H1 (cell line): ENCODE data around the gene RASSF3.

Source experiments
- CBX8 ChIP-seq: fragments of 300-800, 300-1000 bp; sonication (generic); IDR thresholded peaks from 2 replicates; pipeline ENCODE4 v1.7.1; 2016; ENCODE audit warnings: low read depth, low read length, borderline replicate concordance
- CHD2 ChIP-seq: IDR thresholded peaks from 2 replicates; pipeline ENCODE4 v1.6.1; 2012; ENCODE audit warnings: low read length, improper control_type of control experiment
- CREB1 ChIP-seq: IDR thresholded peaks from 2 replicates; pipeline ENCODE4 v1.6.1; 2012; ENCODE audit warnings: inconsistent platforms
- CTCF ChIP-seq, 3 experiments: IDR thresholded peaks; 1 replicate in 2 of 3; 2 replicates in 1 of 3; pipeline versions ENCODE4 v1.5.1 to v1.6.1; 2011; ENCODE audit warnings: low read length in 3 of 3, mild to moderate bottlenecking in 3 of 3, inconsistent platforms in 2 of 3, low read depth in 1 of 3, moderate library complexity in 1 of 3; ENCODE audit not compliant: insufficient read depth in 1 of 3; ENCODE audit errors: control extremely low read depth in 1 of 3
- EGR1 ChIP-seq: IDR thresholded peaks from 2 replicates; pipeline ENCODE4 v1.6.1; 2011; ENCODE audit warnings: low read depth, low read length, borderline replicate concordance
- EZH2 ChIP-seq: fragments of 200-600 bp; sonication (generic); IDR thresholded peaks from 2 replicates; pipeline ENCODE4 v1.7.1; 2012; ENCODE audit warnings: low read depth, mild to moderate bottlenecking, moderate library complexity, low read length, inconsistent platforms; ENCODE audit not compliant: severe bottlenecking
- FOSL1 ChIP-seq: IDR thresholded peaks from 2 replicates; pipeline ENCODE4 v1.6.1; 2011; ENCODE audit warnings: mild to moderate bottlenecking, low read depth, low read length, moderate library complexity; ENCODE audit not compliant: insufficient read depth
- GTF2F1 ChIP-seq: IDR thresholded peaks from 2 replicates; pipeline ENCODE4 v1.6.1; 2012; ENCODE audit warnings: low read depth, low read length, improper control_type of control experiment, borderline replicate concordance
- POLR2A ChIP-seq, 2 experiments: IDR thresholded peaks; 1 replicate in 1 of 2; 2 replicates in 1 of 2; pipeline ENCODE4 v1.6.1; 2011; ENCODE audit warnings: low read depth in 2 of 2, low read length in 2 of 2, mild to moderate bottlenecking in 2 of 2; ENCODE audit errors: control extremely low read depth in 1 of 2

- no peak for TF ChIP-seq CREB1
- no peak for TF ChIP-seq CTCF (IDR thresholded peaks at IDR 0.05; ENCODE audit: control extremely low read depth in 1 of 3, insufficient read depth in 1 of 3, low read depth in 1 of 3, low read length in 3 of 3)
- TF ChIP-seq POLR2A (IDR thresholded peaks at IDR 0.05; ENCODE audit: control extremely low read depth in 1 of 2, low read depth in 2 of 2, low read length in 2 of 2): no peak
- no peak for TF ChIP-seq GTF2F1
- no peak for TF ChIP-seq EZH2
- TF ChIP-seq EGR1: no peak
- TF ChIP-seq CHD2: no peak
- no peak for TF ChIP-seq FOSL1
- TF ChIP-seq CBX8: no peak
Observed at GRCh38 chr12:64683816-64684543, 73.7 kb downstream of the RASSF3 start.
